Activated CD8-positive, alpha-beta T cell treated with anti-CD3 and anti-CD28 coated beads for 36 hours (primary cell): ENCODE data around the gene NET1. TPM values are rescaled to one million over a fixed set of nuclear protein-coding genes. Genes with fewer than 3 reads are reported as not detected.

Experiments used
- ATAC-seq: fragments of 200-7000 bp; cut with Tn5 transposase; one replicate; pipeline ENCODE4 v1.10.0; 2021; ENCODE audit warnings: mild to moderate bottlenecking, moderate library complexity
- CTCF ChIA-PET: fragments of 350-600 bp; sonication (Branson Sonifier 250); formaldehyde crosslinking; loops from one replicate; lab custom pipeline; 2021; ENCODE audit warnings: antibody characterized with exemption; lab: Charles Lee
- POLR2A ChIA-PET: fragments of 350-600 bp; sonication (Branson Sonifier 250); formaldehyde crosslinking; loops from one replicate; lab custom pipeline; 2021; ENCODE audit warnings: antibody characterized with exemption; lab: Charles Lee
- DNase-seq: peaks from one replicate; pipeline ENCODE4 v3.0.0-alpha.2; 2020
- H3K27ac Mint-ChIP-seq: one replicate; pipeline ENCODE4 v1.8.0; 2021; ENCODE audit warnings: mild to moderate bottlenecking, mixed read lengths
- H3K27me3 Mint-ChIP-seq: one replicate; pipeline ENCODE4 v1.8.0; 2021; ENCODE audit warnings: mixed read lengths
- H3K36me3 Mint-ChIP-seq: one replicate; pipeline ENCODE4 v1.8.0; 2021; ENCODE audit warnings: low read depth, mixed read lengths
- H3K4me1 Mint-ChIP-seq: one replicate; pipeline ENCODE4 v1.8.0; 2021; ENCODE audit warnings: low read depth, mixed read lengths
- H3K4me3 Mint-ChIP-seq: one replicate; pipeline ENCODE4 v1.8.0; 2021; ENCODE audit warnings: mild to moderate bottlenecking, moderate library complexity, mixed read lengths
- H3K9me3 Mint-ChIP-seq: one replicate; pipeline ENCODE4 v1.8.0; 2021; ENCODE audit warnings: mixed read lengths
- intact Hi-C: fragments of 100-400 bp; cut with micrococcal nuclease; formaldehyde crosslinking; loops from one replicate; pipeline ENCODE4 v1.10.0; 2022
- total RNA-seq, 2 experiments: library from RNA; stranded (reverse); gene quantifications; one replicate each; pipeline ENCODE4 v1.2.3, GENCODE V29; 2021
- TF ChIP-seq, protein P1 (sequence below): fragments of 200-600 bp; IDR thresholded peaks from one replicate; pipeline ENCODE4 v1.8.0; 2022; ENCODE audit warnings: antibody characterized with exemption, mild to moderate bottlenecking

The NET1 gene
- total RNA-seq, 2 experiments from 2014 or later, result 20.5 to 21.6 TPM

DNA sequence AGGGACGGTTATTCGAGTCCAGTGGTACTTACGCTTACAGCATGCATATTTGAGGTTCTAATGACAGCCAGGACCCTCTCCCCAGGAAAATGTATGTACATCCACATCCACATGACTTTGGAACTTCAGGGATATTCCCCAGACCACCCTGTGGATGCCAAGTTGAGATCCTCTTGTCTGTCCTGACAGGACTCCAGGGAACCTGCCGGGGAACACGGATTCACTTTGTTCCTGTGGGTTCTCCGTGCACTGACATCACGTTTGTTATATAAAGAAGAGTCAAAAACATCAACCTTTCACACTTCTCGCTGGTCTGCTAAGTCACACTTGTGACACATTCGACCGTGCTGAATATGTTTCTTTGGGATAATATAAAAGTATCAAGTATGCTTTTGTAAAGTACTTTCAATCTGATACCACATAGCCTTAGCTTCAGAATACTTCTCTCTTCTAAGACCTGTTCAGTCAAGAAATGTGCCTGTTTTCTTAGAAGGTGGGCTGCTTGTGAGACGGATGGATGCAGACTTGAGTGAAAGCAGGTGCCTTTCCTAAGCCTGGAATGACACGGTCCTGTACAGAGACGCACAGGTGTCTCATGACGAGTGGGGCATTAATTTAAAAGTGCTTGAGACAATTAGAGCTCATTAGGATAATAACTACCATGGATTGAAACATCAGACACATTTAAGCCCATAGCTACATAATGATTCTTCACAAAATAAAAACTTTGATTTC is 48.3 kb downstream of the NET1 start:
- peaks cover 6% of the 10 kb centered on the region for H3K4me1 Mint-ChIP-seq
- no peak overlapping the region for H3K27ac Mint-ChIP-seq
- H3K9me3 Mint-ChIP-seq, result no peaks in the 10 kb centered on the region
- H3K27me3 Mint-ChIP-seq, result peaks cover 2% of the 10 kb centered on the region
- H3K4me3 Mint-ChIP-seq, result no peak overlapping the region
- intact Hi-C loops, result no loop called here
- H3K36me3 Mint-ChIP-seq, result peaks cover 18% of the 10 kb centered on the region
- DNase-seq (no peak), ATAC-seq (no peak)
- CTCF ChIA-PET, result interaction anchor here (1.0 to 1.7 kb wide), 3 partner anchors 12 to 169 kb away, joined by 3 to 8 read pairs (median 4); no protein-coding TSS in a partner anchor
- TF ChIP-seq, protein P1, sequence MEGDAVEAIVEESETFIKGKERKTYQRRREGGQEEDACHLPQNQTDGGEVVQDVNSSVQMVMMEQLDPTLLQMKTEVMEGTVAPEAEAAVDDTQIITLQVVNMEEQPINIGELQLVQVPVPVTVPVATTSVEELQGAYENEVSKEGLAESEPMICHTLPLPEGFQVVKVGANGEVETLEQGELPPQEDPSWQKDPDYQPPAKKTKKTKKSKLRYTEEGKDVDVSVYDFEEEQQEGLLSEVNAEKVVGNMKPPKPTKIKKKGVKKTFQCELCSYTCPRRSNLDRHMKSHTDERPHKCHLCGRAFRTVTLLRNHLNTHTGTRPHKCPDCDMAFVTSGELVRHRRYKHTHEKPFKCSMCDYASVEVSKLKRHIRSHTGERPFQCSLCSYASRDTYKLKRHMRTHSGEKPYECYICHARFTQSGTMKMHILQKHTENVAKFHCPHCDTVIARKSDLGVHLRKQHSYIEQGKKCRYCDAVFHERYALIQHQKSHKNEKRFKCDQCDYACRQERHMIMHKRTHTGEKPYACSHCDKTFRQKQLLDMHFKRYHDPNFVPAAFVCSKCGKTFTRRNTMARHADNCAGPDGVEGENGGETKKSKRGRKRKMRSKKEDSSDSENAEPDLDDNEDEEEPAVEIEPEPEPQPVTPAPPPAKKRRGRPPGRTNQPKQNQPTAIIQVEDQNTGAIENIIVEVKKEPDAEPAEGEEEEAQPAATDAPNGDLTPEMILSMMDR, result no peak
- POLR2A ChIA-PET, result no interaction called here

DNA sequence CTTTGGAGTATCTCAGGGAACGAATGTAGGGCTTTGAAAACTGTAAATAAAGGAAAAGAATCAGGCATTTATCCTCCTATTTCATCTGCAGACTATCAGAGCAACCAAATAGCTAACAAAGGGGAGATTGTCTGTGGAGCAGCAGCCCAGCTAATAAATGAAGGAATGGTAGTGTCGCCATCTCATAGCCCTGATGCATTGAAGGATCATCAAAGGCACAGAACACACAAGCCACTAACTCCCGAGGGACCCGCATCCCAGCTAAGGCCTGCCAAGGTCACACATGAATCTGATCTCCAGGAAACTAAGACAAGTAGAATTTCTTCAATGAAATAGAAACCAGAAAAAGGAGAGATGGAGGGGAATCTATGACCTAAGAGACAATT is 48.8 kb downstream of the NET1 start:
- no peak overlapping the region for H3K4me3 Mint-ChIP-seq
- intact Hi-C loops, result no loop called here
- DNase-seq (no peak), ATAC-seq (no peak)
- H3K27ac Mint-ChIP-seq, result no peak overlapping the region
- H3K9me3 Mint-ChIP-seq, result no peaks in the 10 kb centered on the region
- peaks cover 13% of the 10 kb centered on the region for H3K36me3 Mint-ChIP-seq
- H3K4me1 Mint-ChIP-seq, result peaks cover 6% of the 10 kb centered on the region
- CTCF ChIA-PET, result interaction anchor here (0.9 to 1.7 kb wide), 4 partner anchors 12 to 169 kb away, joined by 3 to 8 read pairs (median 4); no protein-coding TSS in a partner anchor
- POLR2A ChIA-PET, result no interaction called here
- peaks cover 2% of the 10 kb centered on the region for H3K27me3 Mint-ChIP-seq
- TF ChIP-seq, protein P1, result no peak

DNA sequence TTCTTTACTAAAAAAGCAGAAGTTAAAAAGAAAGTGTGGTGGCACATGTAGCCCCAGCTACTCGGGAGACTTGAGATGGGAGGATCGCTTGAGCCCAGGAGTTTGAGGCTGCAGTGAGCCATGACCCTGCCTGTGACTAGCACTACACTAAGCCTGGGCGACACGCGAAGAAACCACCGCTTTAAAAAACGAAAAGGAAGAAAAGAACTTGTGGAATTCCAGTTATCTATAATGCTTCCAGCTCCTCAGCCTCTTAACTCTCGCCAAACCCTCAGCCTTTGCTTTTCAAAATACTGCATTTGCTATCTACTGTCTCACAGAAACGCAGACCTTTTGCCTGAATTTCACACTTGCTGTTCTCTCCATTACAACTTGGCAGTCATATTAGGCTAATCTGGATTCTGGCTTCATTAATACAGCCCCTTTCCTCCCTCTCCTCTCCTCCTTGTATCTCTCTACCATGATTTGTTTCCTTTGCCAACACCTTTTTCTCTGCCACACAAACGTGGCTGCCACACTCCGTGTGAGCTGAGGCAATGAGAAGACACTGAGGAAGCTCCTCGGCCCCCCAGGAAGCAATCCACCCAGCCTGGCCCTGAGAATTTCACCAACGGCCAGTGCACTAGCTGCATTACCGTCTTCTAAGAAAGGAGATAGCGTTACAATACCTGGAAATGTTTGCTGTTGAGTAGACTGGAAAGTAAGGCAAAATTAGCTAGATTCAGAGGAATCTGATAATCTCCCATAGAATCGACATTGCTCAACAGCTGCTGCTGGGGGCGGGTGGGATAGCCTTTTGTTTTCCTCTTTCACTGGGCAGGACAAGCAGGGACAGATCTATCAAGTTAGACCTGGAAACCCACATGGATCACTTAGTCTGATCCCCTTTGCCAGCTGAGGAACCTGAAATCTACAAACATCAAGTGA is 49.8 kb downstream of the NET1 start:
- CTCF ChIA-PET, result interaction anchor here (0.9 to 1.7 kb wide), 7 partner anchors 11 to 161 kb away, joined by 3 to 8 read pairs (median 3); no protein-coding TSS in a partner anchor
- Mint-ChIP-seq H3K36me3 (peaks cover 5% of the 10 kb centered on the region), H3K4me3 (no peak overlapping the region), H3K27me3 (peaks cover 2% of the 10 kb centered on the region), H3K9me3 (no peaks in the 10 kb centered on the region), H3K27ac (no peak overlapping the region), H3K4me1 (peaks cover 6% of the 10 kb centered on the region)
- TF ChIP-seq, protein P1, result no peak
- no peak for DNase-seq
- intact Hi-C loops, result no loop called here
- POLR2A ChIA-PET, result interaction anchor here (0.6 to 1.0 kb wide), 2 partner anchors 18 to 30 kb away, joined by 3 read pairs; no protein-coding TSS in a partner anchor
- no peak for ATAC-seq

DNA sequence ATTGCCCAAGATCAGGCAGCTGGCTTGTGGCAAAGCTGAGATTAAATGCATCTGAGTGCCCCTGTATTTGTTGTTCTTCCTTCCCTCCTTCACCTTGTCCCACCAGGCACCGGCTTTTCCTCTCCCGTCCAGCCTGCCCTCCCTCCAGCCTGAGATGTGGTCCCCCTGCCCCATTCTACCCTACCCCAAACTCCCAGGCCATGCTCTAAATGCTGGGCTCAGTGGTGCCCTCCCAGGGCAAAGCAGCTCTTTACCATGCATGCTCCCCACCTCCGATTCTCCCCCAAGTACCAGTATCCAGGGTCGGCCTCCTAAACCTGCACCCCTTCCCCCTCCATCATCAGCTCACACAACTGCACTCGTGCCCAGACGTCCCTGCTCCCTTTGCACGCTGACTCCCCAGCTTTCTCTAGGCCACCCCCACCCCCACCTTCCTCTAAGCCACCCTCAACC is 50.5 kb downstream of the NET1 start:
- ChIA-PET CTCF (interaction anchor here (1.2 to 1.5 kb wide), 4 partner anchors 28 to 160 kb away, joined by 3 to 5 read pairs (median 4); no protein-coding TSS in a partner anchor), POLR2A (interaction anchor here (1.0 kb wide), 1 partner anchor 17 kb away, joined by 3 read pairs; no protein-coding TSS in a partner anchor)
- H3K9me3 Mint-ChIP-seq, result no peaks in the 10 kb centered on the region
- TF ChIP-seq, protein P1, result no peak
- H3K4me1 Mint-ChIP-seq, result peaks cover 3% of the 10 kb centered on the region
- H3K27ac Mint-ChIP-seq, result no peak overlapping the region
- no peak overlapping the region for H3K4me3 Mint-ChIP-seq
- DNase-seq (no peak), ATAC-seq (no peak)
- H3K27me3 Mint-ChIP-seq, result peaks cover 2% of the 10 kb centered on the region
- intact Hi-C loops, result no loop called here
- peaks cover 2% of the 10 kb centered on the region for H3K36me3 Mint-ChIP-seq
